ENCODE measurements around the gene COL8A1. TPM values are rescaled to one million over a fixed set of nuclear protein-coding genes. Genes with fewer than 3 reads are reported as not detected.

Gene COL8A1
- total and polyA plus RNA-seq, 4 experiments from 2014 or later: not detected

- Mint-ChIP-seq H3K36me3 (no peaks in the 10 kb centered on the region), H3K4me3 (no peak overlapping the region), H3K4me1 (no peaks in the 10 kb centered on the region), H3K9me3 (no peaks in the 10 kb centered on the region), H3K27me3 (peaks cover 0 to 4% of the 10 kb centered on the region in 2 donors), H3K27ac (no peak overlapping the region)
- Histone ChIP-seq H3K4me1 (ENCODE audit: insufficient read depth, low read length) (no peaks in the 10 kb centered on the region), H3K36me3 (ENCODE audit: insufficient read depth, low read length) (no peaks in the 10 kb centered on the region), H3K9me3 (ENCODE audit: control insufficient read depth in 1 of 2, low read length in 2 of 2) (no peaks in the 10 kb centered on the region), H3K27me3 (ENCODE audit: insufficient read depth, low read length) (no peaks in the 10 kb centered on the region), H3K4me3 (ENCODE audit: low read length in 2 of 2) (no peak overlapping the region), H3K27ac (ENCODE audit: low read depth, low read length) (no peak overlapping the region)
- intact Hi-C loops (cut with micrococcal nuclease): no loop called here
- POLR2A ChIA-PET (ENCODE audit: partially characterized antibody): no interaction called here
- CTCF ChIA-PET (ENCODE audit: partially characterized antibody): no interaction called here
- no peak for DNase-seq
Measured at GRCh38 chr3:99709686-99710085, 71.3 kb downstream of the COL8A1 start.

- POLR2A ChIA-PET (ENCODE audit: partially characterized antibody): no interaction called here
- intact Hi-C loops (cut with micrococcal nuclease): no loop called here
- H3K27me3 Mint-ChIP-seq: peaks cover 2 to 7% of the 10 kb centered on the region in 2 donors
- no peaks in the 10 kb centered on the region for H3K9me3 Mint-ChIP-seq
- no peaks in the 10 kb centered on the region for H3K4me1 Mint-ChIP-seq
- no peak overlapping the region for H3K27ac ChIP-seq (ENCODE audit: low read depth, low read length)
- no peak overlapping the region for H3K27ac Mint-ChIP-seq
- no peak for DNase-seq
- no peaks in the 10 kb centered on the region for H3K36me3 Mint-ChIP-seq
- no peaks in the 10 kb centered on the region for H3K36me3 ChIP-seq (ENCODE audit: insufficient read depth, low read length)
- CTCF ChIA-PET (ENCODE audit: partially characterized antibody): no interaction called here
- H3K4me1 ChIP-seq (ENCODE audit: insufficient read depth, low read length): no peaks in the 10 kb centered on the region
- no peak overlapping the region for H3K4me3 Mint-ChIP-seq
- H3K27me3 ChIP-seq (ENCODE audit: insufficient read depth, low read length): no peaks in the 10 kb centered on the region
- H3K4me3 ChIP-seq (ENCODE audit: low read length in 2 of 2): no peak overlapping the region
- H3K9me3 ChIP-seq (ENCODE audit: control insufficient read depth in 1 of 2, low read length in 2 of 2): no peaks in the 10 kb centered on the region
Measured at GRCh38 chr3:99710094-99710493, 71.7 kb downstream of the COL8A1 start.

- no peaks in the 10 kb centered on the region for H3K36me3 Mint-ChIP-seq
- H3K9me3 ChIP-seq (ENCODE audit: control insufficient read depth in 1 of 2, low read length in 2 of 2): no peaks in the 10 kb centered on the region
- intact Hi-C loops (cut with micrococcal nuclease): no loop called here
- no peaks in the 10 kb centered on the region for H3K36me3 ChIP-seq (ENCODE audit: insufficient read depth, low read length)
- no peak overlapping the region for H3K4me3 Mint-ChIP-seq
- ChIA-PET CTCF (ENCODE audit: partially characterized antibody) (no interaction called here), POLR2A (ENCODE audit: partially characterized antibody) (no interaction called here)
- no peak overlapping the region for H3K4me3 ChIP-seq (ENCODE audit: low read length in 2 of 2)
- peaks cover 3 to 8% of the 10 kb centered on the region in 2 donors for H3K27me3 Mint-ChIP-seq
- no peak for DNase-seq
- H3K4me1 ChIP-seq (ENCODE audit: insufficient read depth, low read length): no peaks in the 10 kb centered on the region
- no peaks in the 10 kb centered on the region for H3K9me3 Mint-ChIP-seq
- no peaks in the 10 kb centered on the region for H3K4me1 Mint-ChIP-seq
- no peak overlapping the region for H3K27ac ChIP-seq (ENCODE audit: low read depth, low read length)
- H3K27ac Mint-ChIP-seq: no peak overlapping the region
- no peaks in the 10 kb centered on the region for H3K27me3 ChIP-seq (ENCODE audit: insufficient read depth, low read length)
Measured at GRCh38 chr3:99711351-99711750, 73.0 kb downstream of the COL8A1 start.

GRCh38 chr3:99712291-99712954, 74.0 kb downstream of the COL8A1 start:
- ChIA-PET CTCF (ENCODE audit: partially characterized antibody) (no interaction called here), POLR2A (ENCODE audit: partially characterized antibody) (no interaction called here)
- H3K27me3 ChIP-seq (ENCODE audit: insufficient read depth, low read length): no peaks in the 10 kb centered on the region
- no peak overlapping the region for H3K4me3 ChIP-seq (ENCODE audit: low read length in 2 of 2)
- no peak overlapping the region for H3K4me3 Mint-ChIP-seq
- intact Hi-C loops (cut with micrococcal nuclease): no loop called here
- no peak for DNase-seq
- H3K9me3 Mint-ChIP-seq: no peaks in the 10 kb centered on the region
- no peak overlapping the region for H3K27ac ChIP-seq (ENCODE audit: low read depth, low read length)
- no peaks in the 10 kb centered on the region for H3K36me3 ChIP-seq (ENCODE audit: insufficient read depth, low read length)
- no peaks in the 10 kb centered on the region for H3K4me1 ChIP-seq (ENCODE audit: insufficient read depth, low read length)
- H3K36me3 Mint-ChIP-seq: no peaks in the 10 kb centered on the region
- no peaks in the 10 kb centered on the region for H3K4me1 Mint-ChIP-seq
- H3K27ac Mint-ChIP-seq: no peak overlapping the region
- H3K27me3 Mint-ChIP-seq: peaks cover 3 to 8% of the 10 kb centered on the region in 2 donors
- H3K9me3 ChIP-seq (ENCODE audit: control insufficient read depth in 1 of 2, low read length in 2 of 2): no peaks in the 10 kb centered on the region

GRCh38 chr3:99713440-99713839, 75.0 kb downstream of the COL8A1 start:
- peaks cover 3 to 8% of the 10 kb centered on the region in 2 donors for H3K27me3 Mint-ChIP-seq
- intact Hi-C loops (cut with micrococcal nuclease): no loop called here
- no peaks in the 10 kb centered on the region for H3K36me3 Mint-ChIP-seq
- no peaks in the 10 kb centered on the region for H3K9me3 ChIP-seq (ENCODE audit: control insufficient read depth in 1 of 2, low read length in 2 of 2)
- H3K27me3 ChIP-seq (ENCODE audit: insufficient read depth, low read length): no peaks in the 10 kb centered on the region
- ChIA-PET CTCF (ENCODE audit: partially characterized antibody) (no interaction called here), POLR2A (ENCODE audit: partially characterized antibody) (no interaction called here)
- no peak overlapping the region for H3K27ac Mint-ChIP-seq
- no peak overlapping the region for H3K4me3 Mint-ChIP-seq
- H3K4me3 ChIP-seq (ENCODE audit: low read length in 2 of 2): no peak overlapping the region
- H3K9me3 Mint-ChIP-seq: no peaks in the 10 kb centered on the region
- H3K4me1 ChIP-seq (ENCODE audit: insufficient read depth, low read length): no peaks in the 10 kb centered on the region
- H3K4me1 Mint-ChIP-seq: no peaks in the 10 kb centered on the region
- no peaks in the 10 kb centered on the region for H3K36me3 ChIP-seq (ENCODE audit: insufficient read depth, low read length)
- H3K27ac ChIP-seq (ENCODE audit: low read depth, low read length): no peak overlapping the region
- no peak for DNase-seq

- H3K9me3 ChIP-seq (ENCODE audit: control insufficient read depth in 1 of 2, low read length in 2 of 2): no peaks in the 10 kb centered on the region
- no peaks in the 10 kb centered on the region for H3K4me1 ChIP-seq (ENCODE audit: insufficient read depth, low read length)
- no peak for DNase-seq
- Mint-ChIP-seq H3K4me1 (no peaks in the 10 kb centered on the region), H3K27ac (no peak overlapping the region), H3K4me3 (no peak overlapping the region), H3K9me3 (no peaks in the 10 kb centered on the region), H3K27me3 (peaks cover 3 to 8% of the 10 kb centered on the region in 2 donors), H3K36me3 (no peaks in the 10 kb centered on the region)
- ChIA-PET POLR2A (ENCODE audit: partially characterized antibody) (no interaction called here), CTCF (ENCODE audit: partially characterized antibody) (no interaction called here)
- no peaks in the 10 kb centered on the region for H3K27me3 ChIP-seq (ENCODE audit: insufficient read depth, low read length)
- H3K36me3 ChIP-seq (ENCODE audit: insufficient read depth, low read length): no peaks in the 10 kb centered on the region
- no peak overlapping the region for H3K27ac ChIP-seq (ENCODE audit: low read depth, low read length)
- intact Hi-C loops (cut with micrococcal nuclease): no loop called here
- no peak overlapping the region for H3K4me3 ChIP-seq (ENCODE audit: low read length in 2 of 2)
Measured at GRCh38 chr3:99714146-99714545, 75.8 kb downstream of the COL8A1 start.

- no peak overlapping the region for H3K4me3 Mint-ChIP-seq
- no peaks in the 10 kb centered on the region for H3K9me3 Mint-ChIP-seq
- Histone ChIP-seq H3K27me3 (ENCODE audit: insufficient read depth, low read length) (no peaks in the 10 kb centered on the region), H3K4me1 (ENCODE audit: insufficient read depth, low read length) (no peaks in the 10 kb centered on the region), H3K4me3 (ENCODE audit: low read length in 2 of 2) (no peak overlapping the region), H3K36me3 (ENCODE audit: insufficient read depth, low read length) (no peaks in the 10 kb centered on the region), H3K27ac (ENCODE audit: low read depth, low read length) (no peak overlapping the region), H3K9me3 (ENCODE audit: control insufficient read depth in 1 of 2, low read length in 2 of 2) (no peaks in the 10 kb centered on the region)
- H3K27ac Mint-ChIP-seq: no peak overlapping the region
- peaks cover 3 to 8% of the 10 kb centered on the region in 2 donors for H3K27me3 Mint-ChIP-seq
- intact Hi-C loops (cut with micrococcal nuclease): no loop called here
- DNase-seq: no peak
- CTCF ChIA-PET (ENCODE audit: partially characterized antibody): no interaction called here
- POLR2A ChIA-PET (ENCODE audit: partially characterized antibody): no interaction called here
- no peaks in the 10 kb centered on the region for H3K36me3 Mint-ChIP-seq
- no peaks in the 10 kb centered on the region for H3K4me1 Mint-ChIP-seq
Measured at GRCh38 chr3:99714575-99714974, 76.2 kb downstream of the COL8A1 start.

All from CD4-positive, alpha-beta memory T cell (primary cell).